IMR-90 (cell line): Measurements from ENCODE around the gene UNC5B. TPM values are rescaled to one million over a fixed set of nuclear protein-coding genes. Genes with fewer than 3 reads are reported as not detected.

ENCODE experiments used
- ATAC-seq: fragments of 200-7000 bp; cut with Tn5 transposase; 2 replicates; pipeline ENCODE4 v1.9.1; 2020; ENCODE audit warnings: low read depth, mild to moderate bottlenecking, moderate library complexity
- BruUV-seq: library from RNA; stranded (reverse); fragments of 400-500 nt; replicated peaks from 2 replicates; lab custom pipeline; 2021; lab: Mats Ljungman, UMichigan
- CTCF ChIA-PET: fragments of 300-600 bp; formaldehyde crosslinking; extraction: SDS; loops from one replicate; lab custom pipeline; 2021; ENCODE audit warnings: antibody characterized with exemption; lab: Yijun Ruan, JAX
- POLR2A ChIA-PET: fragments of 300-600 bp; sonication (Branson Sonifier 250); formaldehyde crosslinking; loops from one replicate; lab custom pipeline; 2022; ENCODE audit warnings: antibody characterized with exemption; ENCODE audit not compliant: unreplicated experiment; lab: Charles Lee
- DNase-seq: peaks from one replicate; pipeline ENCODE4 v3.0.0; 2013
- H2AFZ ChIP-seq: replicated peaks from 2 replicates; pipeline ENCODE3; 2013; ENCODE audit warnings: low read length, mild to moderate bottlenecking; ENCODE audit not compliant: poor library complexity
- H2AK5ac ChIP-seq: 2 replicates; pipeline ENCODE4 v1.6.1; 2013; ENCODE audit warnings: low read depth, low read length, inconsistent platforms
- H2AK9ac ChIP-seq: replicated peaks from 2 replicates; pipeline ENCODE3; 2013; ENCODE audit warnings: mild to moderate bottlenecking, low read depth, low read length, moderate library complexity; ENCODE audit not compliant: poor library complexity
- H2BK120ac ChIP-seq: 2 replicates; pipeline ENCODE4 v1.6.1; 2013; ENCODE audit warnings: low read depth, low read length, inconsistent platforms
- H2BK15ac ChIP-seq: 3 replicates; pipeline ENCODE4 v1.6.1; 2013; ENCODE audit warnings: low read depth, low read length, inconsistent platforms
- H2BK20ac ChIP-seq: 2 replicates; pipeline ENCODE4 v1.6.1; 2013; ENCODE audit warnings: low read depth, mild to moderate bottlenecking, inconsistent platforms, low read length, moderate library complexity
- H2BK5ac ChIP-seq: 2 replicates; pipeline ENCODE4 v1.6.1; 2013; ENCODE audit warnings: mild to moderate bottlenecking, low read depth, low read length, inconsistent platforms; ENCODE audit not compliant: poor library complexity, severe bottlenecking
- H3K14ac ChIP-seq: replicated peaks from 2 replicates; pipeline ENCODE4 v1.6.1; 2013; ENCODE audit warnings: low read depth, low read length, inconsistent platforms
- H3K18ac ChIP-seq: 2 replicates; pipeline ENCODE4 v1.6.1; 2013; ENCODE audit warnings: low read depth, low read length, control low read depth
- H3K23ac ChIP-seq: 2 replicates; pipeline ENCODE4 v1.6.1; 2013; ENCODE audit warnings: low read depth, low read length, inconsistent platforms
- H3K27ac ChIP-seq: 2 replicates; pipeline ENCODE4 v1.5.1; 2013; ENCODE audit warnings: mild to moderate bottlenecking, control low read depth, low read length; ENCODE audit not compliant: insufficient read depth
- H3K27me3 ChIP-seq: 2 replicates; pipeline ENCODE4 v1.6.1; 2013; ENCODE audit warnings: low read length; ENCODE audit not compliant: control insufficient read depth, insufficient read depth
- H3K36me3 ChIP-seq: 2 replicates; pipeline ENCODE4 v1.6.1; 2013; ENCODE audit warnings: low read length, mixed read lengths; ENCODE audit not compliant: control insufficient read depth, insufficient read depth
- H3K4ac ChIP-seq: 2 replicates; pipeline ENCODE4 v1.6.1; 2013; ENCODE audit warnings: low read depth, low read length, inconsistent platforms
- H3K4me1 ChIP-seq: 2 replicates; pipeline ENCODE4 v1.6.1; 2013; ENCODE audit warnings: low read length, mixed read lengths; ENCODE audit not compliant: control insufficient read depth, insufficient read depth
- H3K4me2 ChIP-seq: 2 replicates; pipeline ENCODE4 v1.6.1; 2013; ENCODE audit warnings: low read depth, mild to moderate bottlenecking, control low read depth, low read length, moderate library complexity
- H3K4me3 ChIP-seq: 2 replicates; pipeline ENCODE4 v1.5.1; 2013; ENCODE audit warnings: low read depth, mild to moderate bottlenecking, control low read depth, low read length, moderate library complexity; ENCODE audit not compliant: insufficient read depth
- H3K56ac ChIP-seq: 2 replicates; pipeline ENCODE4 v1.6.1; 2013; ENCODE audit warnings: low read length, inconsistent platforms; ENCODE audit not compliant: insufficient read depth; ENCODE audit errors: extremely low read depth
- H3K79me1 ChIP-seq, 2 experiments: 2 replicates each; pipeline ENCODE4 v1.6.1; 2013; ENCODE audit warnings: low read length in 2 of 2, inconsistent platforms in 1 of 2, low read depth in 1 of 2
- H3K9ac ChIP-seq: 2 replicates; pipeline ENCODE4 v1.6.1; 2013; ENCODE audit warnings: low read depth, low read length, control low read depth
- H3K9me1 ChIP-seq: 2 replicates; pipeline ENCODE4 v1.6.1; 2013; ENCODE audit warnings: low read length, inconsistent platforms; ENCODE audit not compliant: insufficient read depth
- H3K9me3 ChIP-seq: 2 replicates; pipeline ENCODE4 v1.6.1; 2013; ENCODE audit warnings: low read length; ENCODE audit not compliant: control insufficient read depth, insufficient read depth
- H4K20me1 ChIP-seq: 2 replicates; pipeline ENCODE4 v1.6.1; 2013; ENCODE audit warnings: low read length, inconsistent platforms; ENCODE audit not compliant: insufficient read depth
- H4K5ac ChIP-seq: 2 replicates; pipeline ENCODE4 v1.6.1; 2013; ENCODE audit warnings: mild to moderate bottlenecking, low read depth, low read length, control low read depth
- H4K8ac ChIP-seq, 2 experiments: 2 replicates each; pipeline ENCODE4 v1.6.1; 2013; ENCODE audit warnings: low read depth in 2 of 2, low read length in 2 of 2, control low read depth in 1 of 2, inconsistent platforms in 1 of 2
- H4K91ac ChIP-seq: 2 replicates; pipeline ENCODE4 v1.6.1; 2013; ENCODE audit warnings: low read depth, low read length, inconsistent platforms; ENCODE audit not compliant: insufficient read depth
- BHLHE40 ChIP-seq: fragments of 150-350 bp; IDR thresholded peaks from 2 replicates; pipeline ENCODE4 v1.6.1; 2016; ENCODE audit warnings: mild to moderate bottlenecking, low read depth, low read length
- CEBPB ChIP-seq: IDR thresholded peaks from 2 replicates; pipeline ENCODE4 v1.6.1; 2012; ENCODE audit warnings: low read depth, low read length, improper control_type of control experiment
- CHD1 ChIP-seq: IDR thresholded peaks from 2 replicates; pipeline ENCODE4 v1.6.1; 2012; ENCODE audit warnings: low read depth, low read length, improper control_type of control experiment
- ELK1 ChIP-seq: fragments of 150-350 bp; IDR thresholded peaks from 2 replicates; pipeline ENCODE4 v1.6.1; 2016; ENCODE audit warnings: low read depth, mild to moderate bottlenecking, low read length, moderate library complexity, borderline replicate concordance
- FOS ChIP-seq: fragments of 150-350 bp; IDR thresholded peaks from 2 replicates; pipeline ENCODE4 v1.6.1; 2016; ENCODE audit warnings: low read depth, low read length
- MAFK ChIP-seq: IDR thresholded peaks from 2 replicates; pipeline ENCODE4 v1.6.1; 2012; ENCODE audit warnings: low read depth, low read length, improper control_type of control experiment
- MAZ ChIP-seq: IDR thresholded peaks from 2 replicates; pipeline ENCODE4 v1.6.1; 2012; ENCODE audit warnings: low read depth, mild to moderate bottlenecking, low read length, improper control_type of control experiment, moderate library complexity, borderline replicate concordance
- MXI1 ChIP-seq: IDR thresholded peaks from 2 replicates; pipeline ENCODE4 v1.6.1; 2012; ENCODE audit warnings: low read depth, mild to moderate bottlenecking, low read length, moderate library complexity, borderline replicate concordance
- NFE2L2 ChIP-seq: fragments of 150-350 bp; IDR thresholded peaks from 2 replicates; pipeline ENCODE4 v1.6.1; 2016; ENCODE audit warnings: low read depth, mild to moderate bottlenecking, low read length
- POLR2A ChIP-seq: IDR thresholded peaks from 2 replicates; pipeline ENCODE4 v1.6.1; 2012; ENCODE audit warnings: mild to moderate bottlenecking, low read depth, low read length
- RAD21 ChIP-seq: IDR thresholded peaks from 2 replicates; pipeline ENCODE4 v1.6.1; 2012; ENCODE audit warnings: low read length, improper control_type of control experiment
- RCOR1 ChIP-seq: IDR thresholded peaks from 2 replicates; pipeline ENCODE4 v1.6.1; 2012; ENCODE audit warnings: mild to moderate bottlenecking, low read length, improper control_type of control experiment; ENCODE audit not compliant: insufficient replicate concordance
- RFX5 ChIP-seq: IDR thresholded peaks from 2 replicates; pipeline ENCODE4 v1.8.0; 2012; ENCODE audit warnings: low read depth, mild to moderate bottlenecking, low read length, moderate library complexity
- SMC3 ChIP-seq: fragments of 150-350 bp; IDR thresholded peaks from 2 replicates; pipeline ENCODE4 v1.6.1; 2016; ENCODE audit warnings: low read depth, mild to moderate bottlenecking, antibody characterized with exemption, low read length, moderate library complexity
- USF2 ChIP-seq: fragments of 150-350 bp; IDR thresholded peaks from 2 replicates; pipeline ENCODE4 v1.6.1; 2017; ENCODE audit warnings: mild to moderate bottlenecking, antibody characterized with exemption, low read length, low read depth
- WGBS, 2 experiments: methylation state at CpG; one replicate each; pipeline versions ENCODE4 v1.1.5 to v1.1.7; 2013; ENCODE audit warnings: missing lambda C conversion rate in 2 of 2; ENCODE audit not compliant: insufficient read length in 1 of 2; ENCODE audit errors: extremely low coverage in 2 of 2; 5-methylcytosine and 5-hydroxymethylcytosine counted together
- dilution Hi-C: fragments of 300-500 bp; cut with HindIII; formaldehyde crosslinking; loops from one replicate; pipeline ENCODE4 v1.14.3; 2018; ENCODE audit warnings: low sequenced_read_pairs; ENCODE audit not compliant: unreplicated experiment
- in situ Hi-C: fragments of 300-500 bp; cut with MboI; formaldehyde crosslinking; loops from 3 replicates; pipeline ENCODE4 v1.14.3; 2019; ENCODE audit warnings: low sequenced_read_pairs, inconsistent platforms, mixed read lengths
- intact Hi-C: fragments of 100-400 bp; cut with micrococcal nuclease; formaldehyde crosslinking; loops from 2 replicates; pipeline ENCODE4 v1.10.0; 2022
- polyA plus RNA-seq, 3 experiments: library from polyadenylated mRNA; depleted of rRNA; stranded (reverse); fragments of >200 nt; gene quantifications; 2 replicates each; pipeline ENCODE4 v1.2.3, GENCODE V29; 2012; ENCODE audit warnings: low replicate concordance in 1 of 3
- total RNA-seq: library from RNA; depleted of rRNA; stranded (reverse); fragments of >200 nt; gene quantifications from 2 replicates; pipeline ENCODE4 v1.2.3, GENCODE V29; 2012
- TF ChIP-seq, protein P1 (sequence below): conservative IDR thresholded peaks from 2 replicates; pipeline ENCODE4 v1.5.1; 2012; ENCODE audit warnings: mild to moderate bottlenecking, low read depth, low read length, improper control_type of control experiment

UNC5B gene
- total and polyA plus RNA-seq, 2 of the 4 experiments (the other 2 are of a cell fraction), result 1.6 to 4.2 TPM

- Histone ChIP-seq H3K4me3 (no peak overlapping the region), H2BK20ac (no peak overlapping the region), H3K79me1 (peaks cover 0 to 17% of the 10 kb centered on the region in 2 experiments; a peak in 3 of 4 replicates), H2BK120ac (no peak overlapping the region), H3K27ac (no peak overlapping the region), H4K8ac (no peak overlapping the region), H3K36me3 (no peaks in the 10 kb centered on the region), H2AK5ac (peak overlapping the region; percentile 56; the same call in 1 of the 2 replicates), H4K5ac (no peak overlapping the region), H2BK15ac (no peak overlapping the region), H3K4me2 (no peak overlapping the region), H4K91ac (no peak overlapping the region), H2AFZ (no peak overlapping the region), H3K56ac (no peak overlapping the region), H3K9ac (no peak overlapping the region), H3K9me1 (peaks cover 21% of the 10 kb centered on the region), H3K4me1 (peaks cover 26% of the 10 kb centered on the region), H2BK5ac (no peak overlapping the region), H3K18ac (no peak overlapping the region; the same call in 1 of the 2 replicates), H2AK9ac (no peak overlapping the region), H3K9me3 (no peaks in the 10 kb centered on the region), H4K20me1 (peaks cover 11% of the 10 kb centered on the region; the same call in 1 of the 2 replicates), H3K4ac (peak overlapping the region; percentile 20; the same call in 1 of the 2 replicates), H3K23ac (no peak overlapping the region), H3K27me3 (no peaks in the 10 kb centered on the region), H3K14ac (no peak overlapping the region)
- DNase-seq (no peak), ATAC-seq (no peak)
- dilution Hi-C loops, result no loop called here
- no TSS peak for BruUV-seq
- intact Hi-C loops, result no loop called here
- 60% methylated on average over 2 of the region's 4 CpGs; no CpG with 5 or more reads in 1 of the 2 experiments for WGBS, 2 experiments
- TF ChIP-seq NFE2L2 (no peak), RFX5 (no peak), MXI1 (no peak), CHD1 (no peak), SMC3 (no peak), MAFK (no peak), CEBPB (no peak), ELK1 (no peak), RAD21 (no peak), USF2 (no peak), POLR2A (no peak), BHLHE40 (no peak), FOS (no peak), RCOR1 (no peak), MAZ (no peak)
- TF ChIP-seq, protein P1, sequence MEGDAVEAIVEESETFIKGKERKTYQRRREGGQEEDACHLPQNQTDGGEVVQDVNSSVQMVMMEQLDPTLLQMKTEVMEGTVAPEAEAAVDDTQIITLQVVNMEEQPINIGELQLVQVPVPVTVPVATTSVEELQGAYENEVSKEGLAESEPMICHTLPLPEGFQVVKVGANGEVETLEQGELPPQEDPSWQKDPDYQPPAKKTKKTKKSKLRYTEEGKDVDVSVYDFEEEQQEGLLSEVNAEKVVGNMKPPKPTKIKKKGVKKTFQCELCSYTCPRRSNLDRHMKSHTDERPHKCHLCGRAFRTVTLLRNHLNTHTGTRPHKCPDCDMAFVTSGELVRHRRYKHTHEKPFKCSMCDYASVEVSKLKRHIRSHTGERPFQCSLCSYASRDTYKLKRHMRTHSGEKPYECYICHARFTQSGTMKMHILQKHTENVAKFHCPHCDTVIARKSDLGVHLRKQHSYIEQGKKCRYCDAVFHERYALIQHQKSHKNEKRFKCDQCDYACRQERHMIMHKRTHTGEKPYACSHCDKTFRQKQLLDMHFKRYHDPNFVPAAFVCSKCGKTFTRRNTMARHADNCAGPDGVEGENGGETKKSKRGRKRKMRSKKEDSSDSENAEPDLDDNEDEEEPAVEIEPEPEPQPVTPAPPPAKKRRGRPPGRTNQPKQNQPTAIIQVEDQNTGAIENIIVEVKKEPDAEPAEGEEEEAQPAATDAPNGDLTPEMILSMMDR, result no peak
- CTCF ChIA-PET, result no interaction called here
- POLR2A ChIA-PET, result no interaction called here
- in situ Hi-C loops, result no loop called here
These were observed 35.0 kb downstream of the UNC5B start for GRCh38 chr10:71247414-71247705.
